HTR-8/SVneo (cell line): ENCODE measurements around the gene MRPL9.
"Not testable (repeated sequence)": the region's sequence is repeated elsewhere in the genome, so short reads cannot be mapped to it uniquely, and the experiment has no call there.

Experiments
- DNase-seq: peaks from one replicate; pipeline ENCODE4 v3.0.0; 2011; ENCODE audit warnings: low spot score, mixed read lengths; ENCODE audit not compliant: insufficient read length
- FAIRE-seq: peaks from 2 replicates; lab custom pipeline; 2011; peaks lifted over from hg19 to GRCh38; lab: Jason Lieb, UNC

Gene MRPL9

DNA sequence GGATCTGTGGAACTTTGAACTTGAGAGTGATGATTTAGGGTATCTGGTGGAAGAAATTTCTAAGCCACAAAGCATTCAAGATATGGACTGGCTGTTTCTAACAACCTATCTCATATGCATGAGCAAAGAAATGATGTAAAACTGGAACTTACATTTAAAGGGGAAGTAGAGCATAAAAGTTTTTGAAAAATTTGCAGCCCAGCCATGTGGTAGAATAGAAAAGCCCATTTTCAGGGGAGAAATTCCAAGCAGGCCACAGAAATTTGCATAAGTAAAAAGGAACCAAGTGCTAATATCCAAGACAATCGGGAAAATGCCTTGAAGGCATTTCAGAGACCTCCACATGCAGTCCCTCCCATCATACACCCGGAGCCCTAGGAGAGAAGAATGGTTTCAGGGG is 26.3 kb downstream of the MRPL9 start:
- DNase-seq (no peak), FAIRE-seq (no peak)

DNA sequence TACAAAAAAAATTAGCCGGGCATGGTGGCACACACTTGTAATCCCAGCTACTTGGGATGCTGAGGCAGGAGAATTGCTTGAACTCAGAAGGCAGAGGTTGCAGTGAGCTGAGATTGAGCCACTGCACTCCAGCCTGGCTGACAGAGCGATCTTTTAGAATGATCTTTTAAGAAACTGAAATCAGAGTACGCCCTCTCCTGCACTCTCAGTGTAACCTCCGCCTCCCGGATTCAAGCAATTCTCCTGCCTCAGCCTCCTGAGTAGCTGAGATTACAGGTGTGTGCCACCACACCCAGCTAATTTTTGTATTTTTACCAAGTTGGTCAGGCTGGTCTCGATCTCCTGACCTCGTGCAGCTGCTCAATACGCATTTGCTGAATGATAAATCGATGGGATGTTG is 29.3 kb downstream of the MRPL9 start:
- not testable (repeated sequence) for DNase-seq, FAIRE-seq

DNA sequence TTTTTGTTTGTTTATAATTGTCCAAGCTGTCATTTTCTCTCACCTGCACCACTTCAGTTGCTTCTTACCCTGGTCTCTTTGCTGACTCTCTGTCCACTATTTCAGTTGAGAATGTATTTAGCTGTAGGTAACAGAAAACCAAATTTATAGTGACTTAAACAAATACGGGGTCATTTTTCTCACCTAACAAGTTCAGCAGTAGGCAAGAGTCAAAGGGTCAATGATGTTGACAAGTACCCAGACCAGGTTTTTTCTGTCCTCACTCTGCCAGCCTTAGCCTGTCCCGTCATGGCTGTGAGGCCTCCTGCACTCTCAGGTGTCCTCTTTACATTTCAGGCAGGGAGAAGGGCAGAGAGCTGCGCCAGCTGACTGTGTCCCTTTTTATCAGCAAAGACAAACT is 30.2 kb downstream of the MRPL9 start:
- FAIRE-seq (no peak), DNase-seq (no peak)

DNA sequence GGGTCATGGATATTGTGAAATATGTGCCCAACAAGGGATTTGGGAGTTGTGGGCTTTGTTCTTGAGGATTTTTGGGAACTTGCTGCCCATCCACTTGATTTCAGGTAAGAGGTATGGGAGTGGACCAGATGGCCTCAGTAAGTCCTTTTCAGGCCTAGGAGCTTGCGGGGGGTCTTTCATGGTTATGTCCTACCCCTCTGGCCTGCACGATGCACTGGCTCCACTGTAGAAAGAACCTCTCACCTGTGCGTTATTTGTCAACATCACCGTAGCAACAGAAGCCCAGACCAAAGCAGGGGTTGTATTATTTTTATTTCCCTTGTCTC is 33.4 kb downstream of the MRPL9 start:
- DNase-seq (no peak), FAIRE-seq (no peak)

DNA sequence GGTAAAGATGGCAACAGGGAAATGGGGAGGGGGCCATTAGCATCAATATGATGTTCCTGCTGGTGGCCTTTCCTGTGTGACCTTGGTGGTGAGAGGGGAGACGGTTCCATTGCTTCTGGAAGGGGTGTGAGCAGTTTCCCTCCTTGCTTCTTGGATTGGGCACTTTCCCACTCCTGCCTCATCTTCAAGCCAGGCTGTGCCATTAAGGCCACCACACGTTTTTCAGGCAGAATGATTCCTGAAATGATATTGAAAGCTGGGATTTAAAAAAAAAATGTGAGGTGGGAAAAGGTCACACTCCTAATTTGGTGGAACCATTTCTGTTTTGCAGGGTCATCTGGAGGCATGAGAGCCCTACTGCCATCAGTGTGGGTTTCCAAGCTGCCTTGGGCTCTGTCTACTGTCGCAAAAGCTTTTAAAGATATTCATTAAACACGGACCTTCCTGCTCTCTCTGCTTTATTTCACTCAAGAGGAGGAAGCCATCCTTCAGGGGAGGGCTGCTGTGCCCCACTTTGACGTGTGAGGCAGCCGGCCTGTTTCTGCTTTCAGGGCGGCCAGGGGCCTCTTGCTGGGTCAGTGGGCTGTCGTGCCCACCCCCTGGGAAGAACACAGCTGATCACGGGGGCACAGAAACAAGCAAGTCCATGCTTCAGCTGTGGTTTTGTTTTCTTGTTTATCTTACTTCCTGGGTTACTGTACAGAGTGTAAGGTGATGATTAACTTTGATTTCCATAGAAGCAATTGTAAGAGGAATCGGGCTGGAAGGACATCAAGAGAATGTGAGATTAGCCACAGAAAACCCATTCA is 33.9 kb downstream of the MRPL9 start:
- DNase-seq (no peak), FAIRE-seq (no peak)

DNA sequence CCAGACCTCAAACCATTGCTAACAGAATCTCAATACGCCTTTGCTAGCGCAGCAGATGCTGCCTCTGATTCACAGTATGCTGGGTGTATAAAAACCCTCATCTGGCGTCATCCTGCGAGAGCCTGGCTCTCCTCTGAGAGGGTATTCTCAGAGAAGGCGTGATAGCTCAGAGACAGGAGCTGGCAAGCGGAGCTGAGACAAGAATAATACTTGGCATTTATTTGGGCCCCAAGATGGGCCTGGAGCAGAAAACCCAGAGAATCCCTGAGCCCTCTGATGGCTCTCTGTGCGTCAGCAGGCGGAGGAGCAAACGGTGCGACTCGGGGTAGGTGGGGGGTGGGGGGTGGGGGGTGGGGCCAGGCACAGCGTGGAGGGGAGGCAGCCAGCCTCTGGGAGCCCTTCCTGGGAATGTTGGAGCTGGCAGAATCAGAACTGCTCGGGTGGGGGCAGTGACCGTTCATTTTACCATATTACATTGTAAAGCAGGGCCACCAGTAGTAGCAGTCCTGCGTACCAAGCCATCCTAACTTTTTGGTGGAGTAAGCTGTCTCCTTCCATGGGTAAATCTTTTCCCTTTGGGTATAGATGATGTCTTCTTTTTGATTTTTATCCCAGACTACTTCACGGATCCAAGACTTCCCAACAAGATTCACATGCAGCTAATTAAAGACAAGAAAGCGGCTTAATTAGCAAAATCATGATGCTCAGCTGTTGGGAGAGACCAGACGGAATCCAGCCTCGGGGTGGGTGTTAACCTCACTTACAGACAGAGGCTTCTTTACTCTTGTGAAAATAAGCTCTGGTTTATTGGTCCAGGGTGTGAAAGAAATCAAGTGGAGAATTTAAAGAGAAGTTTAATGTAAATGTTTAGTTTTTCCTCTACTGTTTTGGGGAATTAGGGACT is 34.9 kb downstream of the MRPL9 start:
- DNase-seq (no peak), FAIRE-seq (no peak)

DNA sequence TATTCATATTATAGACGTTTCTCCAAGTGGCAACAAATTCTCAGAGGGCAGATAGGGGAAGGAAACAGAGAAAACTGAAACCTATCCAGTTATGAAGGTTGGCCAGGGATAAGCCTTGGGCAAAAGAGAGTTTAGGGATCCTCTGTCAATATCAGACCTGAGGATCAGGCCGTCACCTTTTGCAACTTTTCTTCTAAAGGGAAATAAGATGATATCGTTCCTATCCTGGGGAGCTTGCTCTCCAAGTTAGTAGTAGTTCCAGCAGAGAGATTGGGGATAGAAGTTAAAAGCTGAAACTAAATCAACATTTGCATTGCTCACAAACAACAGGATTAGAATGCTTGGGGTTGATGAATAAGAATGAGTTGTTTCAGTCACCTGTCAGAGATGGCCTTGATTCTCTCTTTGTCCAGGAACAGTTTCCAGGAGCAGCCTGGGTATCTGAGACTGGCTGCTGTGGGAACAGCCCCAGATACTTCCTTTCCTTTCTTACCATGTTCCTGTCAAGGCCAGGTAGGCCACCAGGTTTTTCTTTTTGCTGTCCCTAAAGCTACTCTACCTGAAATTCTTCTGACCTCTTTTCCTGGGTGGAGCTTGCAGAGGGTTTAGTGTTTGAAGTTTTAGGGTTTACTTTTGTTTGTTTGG is 39.4 kb downstream of the MRPL9 start:
- DNase-seq (no peak), FAIRE-seq (no peak)

DNA sequence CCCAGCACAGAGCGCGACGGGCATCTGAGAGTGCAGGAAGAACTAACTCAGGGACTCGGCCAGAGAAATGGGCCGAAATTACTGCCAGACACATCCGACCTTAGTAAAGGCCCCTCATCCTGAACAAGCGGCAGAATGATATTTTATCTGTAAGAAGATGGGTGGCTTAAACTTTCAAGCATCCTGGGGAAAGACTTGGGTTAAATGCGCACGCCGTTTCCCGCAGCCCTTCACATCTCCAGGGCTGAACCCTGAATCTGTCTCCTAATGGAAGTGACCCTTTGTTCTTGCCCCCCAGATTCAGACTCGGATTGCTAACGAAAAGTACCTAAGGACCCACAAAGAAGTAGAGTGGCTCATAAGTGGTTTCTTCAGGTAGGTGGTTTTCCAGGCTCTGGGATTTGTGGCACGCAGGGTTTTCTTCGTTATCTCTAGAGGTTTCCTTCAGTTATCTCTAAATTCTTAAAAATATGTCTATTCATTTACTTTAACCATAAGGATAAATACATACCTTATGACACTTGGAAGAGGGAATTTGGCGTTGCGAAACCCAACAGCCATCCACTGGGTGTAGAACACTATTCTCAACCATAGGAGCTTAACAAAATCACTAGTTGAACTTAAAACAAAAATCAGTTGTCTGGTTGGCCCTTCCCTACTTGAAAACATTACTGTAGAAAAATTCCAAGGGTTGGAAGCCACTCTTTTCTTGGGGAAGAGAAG is 41.3 kb downstream of the MRPL9 start:
- DNase-seq, result no peak
- no peak for FAIRE-seq

DNA sequence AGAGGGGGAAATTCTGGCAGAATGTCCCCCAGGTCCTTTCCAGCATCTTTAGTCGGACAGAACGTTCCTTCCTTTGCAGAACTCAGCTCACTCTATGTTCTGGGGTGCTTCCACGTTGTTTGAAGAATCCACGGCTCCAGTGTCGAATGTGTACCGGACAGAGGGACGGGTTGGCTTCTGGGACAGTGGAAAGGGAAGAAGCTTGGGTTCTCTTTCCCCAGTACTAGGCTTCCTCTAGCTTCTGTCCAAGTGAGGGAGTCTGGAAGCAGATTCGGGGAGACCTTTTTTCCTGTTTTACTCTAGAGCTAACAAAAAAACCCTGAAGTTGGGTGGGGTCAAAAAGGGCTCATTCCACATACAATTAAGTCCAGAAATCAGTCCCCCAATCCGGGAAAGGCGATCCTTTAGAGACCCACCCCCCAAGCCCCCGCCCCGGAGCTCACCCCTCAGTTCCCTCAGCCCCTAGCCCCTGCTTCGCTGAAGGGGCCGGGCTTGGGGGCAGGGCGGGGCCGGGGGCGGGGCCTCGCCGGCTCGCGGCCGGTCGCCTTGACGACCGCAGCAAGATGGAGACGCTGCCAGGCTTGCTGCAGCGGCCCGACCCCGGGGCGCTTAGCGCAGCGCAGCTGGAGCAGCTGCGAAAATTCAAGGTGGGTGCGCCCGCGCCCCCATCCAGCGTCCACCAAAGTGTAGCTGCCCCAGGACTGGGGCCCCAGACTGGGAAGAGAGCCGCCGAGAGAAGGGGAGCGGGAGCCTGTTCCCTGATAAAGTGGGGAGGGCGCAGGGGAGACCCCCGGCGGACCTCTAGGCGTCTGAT is 42.1 kb downstream of the MRPL9 start, which contains the start of gene RIIAD1:
RIIAD1 (plus strand) TSS at position 549 of the 814 bp plus-strand sequence; CDS start at position 564, 15 bp downstream.
- DNase-seq (peak; percentile 28), FAIRE-seq (no peak)

DNA sequence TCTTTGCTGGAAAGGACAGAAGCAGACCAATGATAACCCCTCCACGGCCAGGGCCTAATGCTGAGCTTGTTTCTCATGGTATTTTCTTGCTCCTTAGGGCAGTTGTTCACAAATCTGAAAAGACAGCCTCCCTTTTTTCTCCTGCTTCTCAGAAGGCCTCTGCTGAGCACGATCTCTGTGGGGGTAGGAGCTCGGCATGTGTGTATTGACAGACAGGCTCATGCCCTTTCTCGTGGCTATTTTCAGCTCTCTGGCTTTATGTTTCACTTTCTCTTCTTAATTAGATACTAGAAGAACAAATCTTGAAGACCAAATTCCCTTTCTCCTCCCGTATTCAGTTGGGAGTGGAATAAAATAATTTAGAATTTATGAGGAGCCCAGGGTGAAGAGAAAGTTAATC is 42.7 kb downstream of the MRPL9 start:
- no peak for DNase-seq
- no peak for FAIRE-seq

DNA sequence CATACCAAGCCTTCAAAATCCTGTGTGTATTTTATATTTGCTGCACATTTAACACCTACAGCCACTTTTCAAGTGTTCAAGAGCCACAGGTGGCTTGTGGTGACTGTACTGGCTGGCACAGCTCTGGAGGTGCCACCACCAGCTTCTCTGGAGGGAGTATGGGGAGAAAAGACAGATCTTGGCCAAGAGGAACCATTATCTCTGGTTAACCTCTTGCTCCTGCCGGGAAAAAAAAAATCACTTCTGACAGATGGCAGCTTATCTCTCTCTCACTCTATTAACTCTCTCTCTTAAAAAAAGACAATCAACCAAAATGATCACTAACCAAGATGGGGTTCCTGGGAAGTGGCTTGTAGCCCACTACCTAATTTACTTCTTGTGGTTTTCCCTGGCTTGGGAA is 43.2 kb downstream of the MRPL9 start:
- no peak for FAIRE-seq

DNA sequence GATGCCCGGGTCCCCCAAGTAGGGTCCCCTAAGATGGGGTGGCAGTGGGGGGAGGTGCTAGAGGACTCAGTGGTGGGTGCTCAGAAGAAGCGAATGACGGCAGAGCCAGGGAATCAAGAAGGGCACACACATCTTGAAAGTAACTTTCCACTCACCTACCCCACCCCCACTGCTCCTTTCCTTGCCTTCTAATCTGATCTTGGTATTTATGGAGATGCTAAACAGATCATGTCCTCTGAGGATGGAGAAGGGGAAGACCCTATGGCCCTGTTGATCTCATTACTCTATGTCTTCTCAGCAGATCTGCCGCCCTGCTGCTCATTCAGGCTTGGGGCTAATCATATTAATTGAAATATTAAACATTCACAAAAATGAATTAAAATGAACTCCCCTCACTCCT is 44.6 kb downstream of the MRPL9 start:
- no peak for FAIRE-seq
- no peak for DNase-seq

More for the DNA sequence above, 43.2 kb downstream of the MRPL9 start:
- no peak for DNase-seq

DNA sequence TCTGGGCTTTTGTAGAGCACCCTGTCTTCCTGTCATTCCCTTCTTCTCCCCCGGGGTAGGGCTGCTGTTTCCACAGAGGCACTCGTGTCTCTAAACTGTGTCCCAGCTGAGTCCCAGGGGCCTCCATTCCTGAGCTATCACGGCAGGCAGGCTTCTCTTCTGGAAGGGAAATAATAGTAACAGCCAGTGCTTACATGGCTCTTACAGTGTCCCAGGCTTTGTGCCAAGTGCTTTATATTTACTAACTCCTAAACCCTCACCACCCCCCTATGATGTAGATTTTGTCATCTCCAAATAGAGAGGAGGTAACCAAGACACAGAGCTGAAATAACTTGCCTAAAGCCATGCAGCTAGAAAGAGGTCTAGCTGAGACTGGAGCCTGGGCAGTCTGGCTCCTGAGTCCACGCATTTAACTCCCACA is 45.3 kb downstream of the MRPL9 start:
- no peak for FAIRE-seq

DNA sequence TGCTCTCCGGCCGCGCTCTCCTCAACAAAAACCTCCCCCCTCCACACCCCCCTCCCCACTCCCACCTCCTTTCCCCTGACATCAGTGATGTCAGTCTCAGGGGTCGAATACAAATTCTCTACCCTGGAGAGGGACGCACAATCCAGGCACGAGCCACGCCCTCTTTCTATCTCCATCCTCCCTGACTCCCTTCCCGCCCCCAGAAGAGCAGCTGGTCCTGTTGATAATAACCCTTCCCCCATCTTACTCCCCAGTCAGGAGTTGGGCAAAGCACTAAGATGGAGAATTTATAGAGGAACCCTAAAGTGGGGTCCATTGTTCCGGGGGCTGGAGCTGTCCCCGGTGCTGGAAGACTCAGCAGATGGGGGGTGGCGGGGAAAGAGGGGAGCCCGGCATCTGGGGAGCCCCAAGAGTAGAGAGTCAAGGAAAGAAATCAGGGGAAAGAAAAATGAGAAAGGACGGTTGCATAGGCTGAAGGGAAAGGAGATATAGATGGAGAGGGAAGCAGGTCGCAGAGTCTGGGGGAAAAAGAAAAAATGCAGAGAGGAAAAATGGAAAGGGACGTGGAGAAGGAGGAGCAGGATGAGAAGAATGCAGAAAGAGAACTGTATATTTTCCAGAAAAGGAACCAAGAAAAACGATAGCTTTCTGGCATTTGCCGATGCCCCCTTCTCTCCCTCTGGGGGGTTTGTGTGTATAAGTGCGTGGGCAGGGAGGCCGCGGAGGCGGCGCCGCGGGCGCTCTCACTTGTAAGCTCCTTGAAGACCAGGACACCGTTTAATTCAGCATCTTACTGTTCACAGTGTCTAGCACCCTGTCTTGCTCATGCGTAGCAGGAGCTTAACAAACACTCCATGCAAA is 46.3 kb downstream of the MRPL9 start, which contains the start of gene CELF3:
CELF3 (minus strand) TSS at position 33 of the 861 bp plus-strand sequence. CDS start 783 bp downstream, outside the sequence.
- FAIRE-seq, result no peak

More for the DNA sequence above, 45.3 kb downstream of the MRPL9 start:
- no peak for DNase-seq

DNA sequence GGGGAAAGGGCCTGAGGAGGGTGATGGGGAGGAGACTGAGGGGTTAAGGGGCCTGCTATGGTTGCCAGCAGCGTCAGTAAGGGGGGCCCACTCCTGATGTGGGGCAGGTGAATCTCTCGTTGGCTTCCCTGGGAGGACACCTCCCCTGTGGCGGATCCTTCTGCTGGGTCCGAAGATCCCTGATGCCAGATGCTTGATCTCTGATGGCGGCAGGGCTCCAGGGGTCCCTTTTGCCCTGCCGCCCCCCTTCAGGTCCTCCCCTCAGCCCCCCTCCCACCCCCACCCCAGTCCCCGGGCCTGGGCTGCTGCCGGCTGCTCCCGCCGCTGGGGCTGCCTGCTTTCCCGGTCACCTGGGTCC is 46.9 kb downstream of the MRPL9 start:
- DNase-seq (no peak), FAIRE-seq (no peak)

More for the DNA sequence above, 46.3 kb downstream of the MRPL9 start, which contains the start of gene CELF3:
- DNase-seq, result no peak

DNA sequence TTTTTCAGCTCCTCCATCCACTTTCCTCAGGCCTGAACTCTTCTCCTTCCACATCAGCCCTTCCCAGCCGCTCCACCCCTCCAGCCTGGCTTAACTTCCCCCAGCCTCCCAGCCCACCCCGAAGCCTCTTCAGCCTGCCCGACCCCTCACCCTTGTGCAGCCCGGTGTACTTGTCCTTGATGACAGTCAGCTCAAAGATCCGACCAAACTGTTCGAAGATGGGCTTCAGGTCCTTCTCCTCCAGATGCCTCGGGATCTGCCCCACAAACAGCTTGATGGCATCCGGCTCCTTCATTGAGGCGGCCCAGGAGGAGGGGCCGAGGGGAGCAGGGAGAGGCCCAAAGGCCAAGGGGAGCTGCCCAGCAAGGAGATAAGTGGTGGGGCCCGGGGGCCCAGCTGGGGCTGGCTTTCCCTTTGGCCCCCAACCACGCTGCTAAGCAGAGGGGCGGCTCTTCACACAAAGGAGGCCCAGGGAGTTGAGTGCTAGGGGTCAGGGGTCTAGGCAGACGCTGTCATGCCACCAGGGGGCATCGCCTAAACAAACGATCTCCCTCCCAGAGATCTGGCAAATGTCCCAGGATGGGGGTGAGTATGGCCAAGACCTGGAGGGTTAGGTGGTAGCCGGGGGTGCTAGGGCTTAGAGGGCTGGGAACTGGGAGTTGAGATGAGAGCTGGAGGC is 47.4 kb downstream of the MRPL9 start:
- DNase-seq (no peak), FAIRE-seq (no peak)

DNA sequence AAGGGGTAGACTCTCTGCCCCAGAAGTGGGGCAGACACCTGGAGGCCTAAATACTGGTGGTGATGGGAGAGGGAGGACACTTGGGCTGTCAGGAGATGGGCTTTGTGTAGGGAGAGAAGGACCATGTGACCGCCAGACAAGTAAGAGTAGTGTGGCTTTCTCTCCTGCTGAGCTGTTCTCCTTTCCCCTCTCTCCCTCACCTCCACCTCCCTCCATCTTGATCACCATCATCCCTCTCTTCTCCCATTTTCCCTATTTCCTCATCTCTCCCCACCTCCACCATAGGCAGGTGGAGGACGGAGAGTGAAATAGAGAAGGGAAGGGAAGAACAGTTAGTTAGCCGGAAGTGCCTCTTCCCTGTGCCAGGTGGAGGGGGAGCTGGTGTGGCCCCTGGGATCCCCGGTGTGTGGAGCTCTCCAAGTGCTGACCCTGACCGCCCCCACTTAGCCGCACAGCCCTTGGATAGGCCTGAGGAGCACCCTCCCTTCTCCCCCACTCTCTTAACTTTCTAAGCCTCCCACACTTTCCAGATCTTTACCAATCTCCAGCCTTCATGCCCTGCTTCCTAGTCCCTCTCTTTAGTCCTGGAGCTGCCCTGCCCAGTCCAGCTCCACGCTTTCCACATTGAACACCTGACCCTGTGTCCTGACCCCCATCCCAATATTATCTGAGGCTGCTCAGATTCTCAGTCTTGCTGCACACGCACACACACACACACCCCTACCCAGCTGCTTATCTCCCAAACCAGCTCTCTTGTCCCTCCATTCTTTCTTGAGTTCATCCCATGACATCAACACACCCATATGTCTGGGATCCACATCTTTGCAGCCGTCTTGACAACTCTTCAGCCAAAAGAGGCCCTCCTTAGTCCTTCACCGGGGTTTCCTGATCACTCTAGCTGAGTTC is 48.2 kb downstream of the MRPL9 start:
- DNase-seq (no peak), FAIRE-seq (no peak)
